NCI-H1092 treated with DMSO at 0.1 percent for 48 hours (cell line): ENCODE data around the gene CTDSPL.
A peak's percentile ranks its signal among the peaks of the same experiment; 100 is the strongest.
"Not testable (repeated sequence)": the region's sequence is repeated elsewhere in the genome, so short reads cannot be mapped to it uniquely, and the experiment has no call there.

Experiments
- DNase-seq: peaks from one replicate; lab custom pipeline; 2025; lab: John Stamatoyannopoulos, UW

CTDSPL gene

GRCh38 chr3:37861620-37862041 lies at the start of gene CTDSPL:
Gene CTDSPL (plus strand): TSS chr3:37861880. CDS start chr3:37862200, 320 bp downstream.
- DNase-seq = no peak

DNA sequence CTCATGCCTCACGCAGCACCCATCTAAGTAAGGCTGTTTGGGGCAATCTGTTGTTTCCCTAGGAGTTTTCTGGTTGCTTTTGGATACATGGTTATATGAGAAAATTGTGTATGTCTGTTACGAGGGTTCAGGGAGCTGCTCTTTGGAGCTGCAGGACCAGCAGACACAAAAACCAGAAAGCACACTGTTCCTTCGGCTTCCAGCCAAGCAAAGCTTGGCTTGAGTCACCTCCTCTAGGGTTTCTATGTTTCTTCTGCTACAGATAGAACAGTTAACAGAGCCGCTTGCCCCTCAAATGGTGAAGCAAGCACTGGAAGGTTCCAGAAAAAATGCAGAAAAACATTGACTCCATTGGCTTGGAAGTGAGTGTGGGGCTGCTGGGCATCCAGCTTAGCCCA lies 49.2 kb upstream of the CTDSPL start:
- DNase-seq = no peak

DNA sequence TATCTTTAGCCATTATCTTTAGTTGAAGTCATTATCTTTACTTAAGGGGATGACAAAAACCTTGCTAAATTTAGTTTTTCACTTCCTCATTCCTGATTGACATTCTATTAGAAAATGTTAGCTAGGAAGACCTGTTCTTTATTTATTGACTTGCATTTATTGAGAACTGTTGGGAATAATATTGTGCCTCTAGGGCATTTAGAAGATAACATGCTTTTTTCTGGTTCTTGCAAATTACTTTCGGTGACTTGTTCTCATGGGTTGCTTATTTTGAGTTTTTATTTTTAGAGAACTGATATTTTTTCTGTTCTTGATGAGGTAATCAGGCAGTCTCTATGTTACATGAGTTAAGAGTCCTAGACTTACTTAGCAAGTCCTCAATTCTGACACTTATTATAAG lies 48.3 kb upstream of the CTDSPL start:
- DNase-seq = no peak

DNA sequence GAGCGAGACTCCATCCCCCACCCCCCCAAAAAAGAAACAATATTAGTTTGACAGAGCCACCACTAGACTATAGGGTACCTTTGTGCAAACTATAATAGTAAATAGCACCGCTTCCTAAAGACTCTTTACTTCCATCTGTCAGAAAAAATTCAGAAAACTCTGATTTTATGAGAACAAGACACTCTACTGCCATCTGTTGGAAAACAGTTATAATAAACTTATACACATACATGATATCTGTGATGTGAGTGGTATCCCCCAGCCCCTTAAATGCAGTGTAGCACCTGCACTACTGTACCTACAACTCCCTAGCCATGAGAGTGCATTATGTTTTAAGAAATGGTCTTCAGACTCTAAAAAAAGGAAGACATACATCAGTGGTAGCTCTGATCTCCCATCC lies 47.1 kb upstream of the CTDSPL start:
- peak; percentile 16 for DNase-seq

GRCh38 chr3:37815156-37815555 lies 46.5 kb upstream of the CTDSPL start:
- not testable (repeated sequence) for DNase-seq

DNA sequence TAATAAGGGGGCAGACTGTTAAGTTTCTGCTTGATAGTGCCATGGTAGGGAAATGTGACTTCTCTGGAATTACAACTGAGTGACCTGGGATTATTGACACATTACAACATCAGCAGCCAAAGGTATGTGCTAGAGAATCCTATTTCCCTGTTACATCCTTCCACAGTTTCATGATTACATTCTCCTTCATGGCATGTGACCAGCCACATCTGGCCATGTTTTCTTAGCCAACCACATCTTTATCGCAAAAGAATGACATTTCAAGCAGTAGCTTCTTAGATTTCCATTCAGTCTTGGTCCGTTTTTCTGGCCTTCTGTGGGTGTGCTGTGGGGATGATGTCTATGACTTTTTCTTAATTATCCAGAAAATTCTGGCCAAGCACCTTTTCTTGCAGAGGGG lies 45.4 kb upstream of the CTDSPL start:
- DNase-seq = no peak

- DNase-seq = no peak
Measured at GRCh38 chr3:37819591-37819990, 42.1 kb upstream of the CTDSPL start.

DNA sequence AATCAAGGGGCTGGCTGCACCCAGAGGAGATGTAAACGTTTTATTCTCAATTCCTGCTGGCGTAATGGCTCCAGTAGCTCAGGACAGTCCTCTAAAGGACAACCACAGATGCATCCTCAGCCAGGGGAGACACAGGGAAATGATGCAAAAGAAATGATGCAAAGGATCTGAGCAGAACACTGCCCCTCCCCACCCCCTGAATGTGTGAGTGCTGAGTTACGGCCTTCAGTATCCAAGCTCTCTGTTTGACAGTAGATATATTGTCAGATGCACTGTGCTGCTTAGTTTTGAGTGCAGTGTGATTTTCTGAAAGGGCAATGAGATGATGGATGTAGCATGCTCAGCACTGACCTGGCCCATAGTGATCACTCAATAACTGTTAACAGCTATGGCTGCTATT lies 41.4 kb upstream of the CTDSPL start:
- no peak for DNase-seq

DNA sequence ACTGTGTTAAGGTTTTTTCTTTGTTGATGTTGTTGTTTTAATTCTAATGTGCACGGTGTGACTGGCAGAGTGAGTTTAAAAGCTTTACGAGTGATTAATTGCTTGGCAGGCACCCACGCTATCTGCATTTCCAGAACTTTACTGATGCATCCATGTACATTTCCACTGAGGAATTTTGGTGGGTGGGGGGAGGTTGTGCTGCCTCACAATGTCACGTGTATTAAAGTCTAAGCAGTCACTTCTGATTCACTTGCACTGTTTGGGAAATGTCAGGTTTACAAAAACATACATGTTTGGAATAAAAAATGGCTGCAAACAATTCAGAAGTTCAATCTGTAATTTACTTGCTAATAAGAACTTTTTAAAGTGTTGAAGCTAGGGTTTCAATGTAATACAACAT lies 38.5 kb upstream of the CTDSPL start:
- DNase-seq = no peak

DNA sequence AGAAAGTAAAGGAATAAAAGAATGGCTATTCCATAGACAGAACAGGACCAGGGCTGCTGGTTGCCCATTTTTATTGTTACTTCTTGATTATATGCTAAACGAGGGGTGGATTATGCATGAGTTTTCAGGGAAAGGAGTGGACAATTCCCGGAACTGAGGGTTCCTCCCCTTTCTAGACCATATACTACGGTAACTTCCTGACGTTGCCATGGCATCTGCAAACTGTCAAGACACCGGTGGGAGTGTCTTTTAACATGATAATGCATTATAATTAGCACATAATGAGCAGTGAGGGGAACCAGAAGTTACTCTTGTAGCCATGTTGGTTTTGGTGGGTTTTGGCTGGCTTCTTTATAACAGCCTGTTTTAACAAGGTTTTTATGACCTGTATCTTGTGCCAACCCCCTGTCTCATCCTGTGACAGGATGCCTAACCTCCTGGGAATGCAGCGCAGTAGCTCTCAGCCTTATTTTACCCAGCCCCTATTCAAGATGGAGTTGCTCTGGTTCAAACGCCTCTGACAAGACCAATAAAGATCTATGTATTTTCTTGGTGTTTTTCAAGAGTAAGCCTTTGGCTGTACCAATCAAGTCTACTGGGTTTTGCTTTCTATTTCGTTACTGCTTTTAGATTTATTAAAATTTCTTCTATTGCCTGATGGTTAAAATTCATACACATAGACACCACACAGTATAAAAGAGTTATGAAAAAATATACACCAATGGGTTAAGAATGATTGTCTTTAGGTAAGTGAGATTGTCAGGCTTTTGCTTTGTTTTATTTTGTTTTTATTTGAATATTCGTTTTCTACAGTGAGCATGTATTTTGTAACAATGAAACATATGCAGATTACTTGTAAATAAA lies 37.4 kb upstream of the CTDSPL start:
- DNase-seq = no peak

DNA sequence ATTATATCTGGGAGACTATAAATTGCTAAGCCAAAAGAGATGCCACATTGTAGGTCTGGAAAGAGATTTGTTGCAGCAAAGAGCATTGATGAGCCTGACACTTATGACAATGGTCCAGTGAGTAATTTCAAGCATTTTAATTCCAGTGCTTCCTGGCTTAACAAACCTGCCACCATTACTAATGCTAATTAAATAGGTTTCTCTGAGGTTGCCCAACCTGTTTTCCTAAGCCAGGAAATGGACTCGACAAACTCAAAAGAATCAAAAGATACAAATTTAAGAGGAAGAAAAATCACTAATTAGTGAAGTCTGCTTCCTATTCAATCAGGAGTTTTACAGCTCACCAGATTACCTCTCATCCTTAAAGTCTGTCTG lies 36.7 kb upstream of the CTDSPL start:
- no peak for DNase-seq

DNA sequence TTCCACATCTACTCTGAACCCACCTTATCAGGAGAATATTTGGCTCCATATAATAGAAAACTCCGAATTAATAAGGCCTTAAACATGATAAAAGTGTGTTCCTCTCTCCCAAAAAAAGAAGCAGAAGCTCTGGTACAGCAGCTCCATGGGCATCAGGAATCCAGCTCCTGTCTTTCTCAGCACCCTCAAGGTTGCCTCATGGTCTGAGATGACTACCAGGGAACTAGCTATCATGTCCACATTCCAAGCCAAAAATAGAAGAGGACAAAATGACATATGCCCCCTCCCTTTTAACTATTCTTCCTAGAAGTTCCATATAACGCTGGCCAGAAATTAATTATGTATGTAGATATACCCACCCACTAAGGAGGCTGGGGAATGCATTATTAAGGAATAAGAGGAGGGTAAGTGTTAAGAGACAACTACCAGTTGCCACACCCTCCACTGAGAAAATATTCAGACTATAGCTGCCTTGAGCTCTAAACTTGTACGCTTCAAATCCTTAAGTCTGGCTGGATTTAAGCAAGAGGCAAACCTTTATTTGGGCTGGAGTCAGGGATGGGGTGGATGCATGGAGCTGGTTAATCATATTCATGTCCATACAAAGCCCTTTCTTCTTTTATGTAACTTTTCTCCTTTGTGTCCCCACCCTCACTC lies 35.8 kb upstream of the CTDSPL start:
- DNase-seq = no peak

- DNase-seq = no peak
Measured at GRCh38 chr3:37826502-37826901, 35.2 kb upstream of the CTDSPL start.

DNA sequence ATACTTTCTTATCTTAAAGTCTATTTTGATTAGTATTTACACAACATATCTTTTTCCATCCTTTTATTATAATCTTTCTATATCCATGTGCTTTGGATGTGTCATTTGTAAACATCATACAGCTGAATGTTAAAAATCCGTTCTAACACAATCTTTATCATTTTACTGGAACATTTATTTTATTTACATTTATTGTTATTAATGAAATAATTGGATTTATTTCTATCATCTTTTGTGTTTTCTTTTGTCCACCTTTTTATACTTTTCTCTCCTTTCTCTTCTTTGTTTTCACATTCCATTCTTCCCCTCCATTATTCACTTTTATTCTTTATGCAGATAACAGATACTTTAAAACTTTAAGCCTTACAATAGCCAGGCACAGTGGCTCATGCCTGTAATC lies 34.7 kb upstream of the CTDSPL start:
- no peak for DNase-seq

- DNase-seq = no peak
Measured at GRCh38 chr3:37832480-37832879, 29.2 kb upstream of the CTDSPL start.

DNA sequence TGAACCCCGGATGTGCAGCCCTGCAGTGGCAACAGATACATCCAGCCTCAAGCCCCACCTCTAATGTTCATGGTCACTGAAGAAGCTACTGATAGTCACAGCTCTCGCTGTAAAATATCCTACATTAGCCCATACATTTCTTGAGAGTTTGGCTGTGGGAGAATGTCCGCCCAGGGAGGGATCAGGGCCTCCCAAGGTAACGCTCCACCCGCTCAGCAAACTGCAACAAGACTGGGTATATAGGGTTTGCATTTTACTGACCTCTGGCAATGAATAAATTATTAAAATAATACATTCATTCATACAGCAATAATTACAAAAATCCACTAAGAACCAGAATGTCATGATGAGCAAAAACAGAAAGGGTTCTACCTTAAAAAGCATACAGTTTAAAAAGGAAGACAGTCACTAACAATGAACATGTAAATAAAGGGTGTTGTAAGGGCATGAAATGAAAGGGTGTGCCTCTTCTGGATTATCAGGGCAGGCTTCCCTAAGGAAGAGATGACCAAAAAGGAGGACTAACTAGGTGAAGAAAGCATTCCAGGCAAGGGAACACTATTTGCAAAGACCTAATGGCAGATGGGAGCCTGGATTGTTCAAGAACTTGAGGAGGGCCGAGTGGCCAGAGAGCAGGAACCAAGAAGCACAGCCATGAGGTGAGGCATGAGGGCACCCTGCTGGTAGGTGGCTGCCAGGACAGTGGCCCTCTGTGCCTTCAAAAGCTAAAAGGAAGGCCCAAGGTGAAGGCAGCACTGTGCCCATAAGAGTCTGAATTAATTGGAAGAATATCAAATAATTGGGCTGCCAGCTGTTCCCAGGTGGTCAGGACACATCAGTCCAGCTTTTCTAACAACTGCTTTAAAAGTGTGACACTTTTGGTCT lies 28.1 kb upstream of the CTDSPL start:
- DNase-seq = no peak

GRCh38 chr3:37836589-37836988 lies 25.1 kb upstream of the CTDSPL start:
- no peak for DNase-seq

- no peak for DNase-seq
Measured at GRCh38 chr3:37847689-37848088, 14.0 kb upstream of the CTDSPL start.

DNA sequence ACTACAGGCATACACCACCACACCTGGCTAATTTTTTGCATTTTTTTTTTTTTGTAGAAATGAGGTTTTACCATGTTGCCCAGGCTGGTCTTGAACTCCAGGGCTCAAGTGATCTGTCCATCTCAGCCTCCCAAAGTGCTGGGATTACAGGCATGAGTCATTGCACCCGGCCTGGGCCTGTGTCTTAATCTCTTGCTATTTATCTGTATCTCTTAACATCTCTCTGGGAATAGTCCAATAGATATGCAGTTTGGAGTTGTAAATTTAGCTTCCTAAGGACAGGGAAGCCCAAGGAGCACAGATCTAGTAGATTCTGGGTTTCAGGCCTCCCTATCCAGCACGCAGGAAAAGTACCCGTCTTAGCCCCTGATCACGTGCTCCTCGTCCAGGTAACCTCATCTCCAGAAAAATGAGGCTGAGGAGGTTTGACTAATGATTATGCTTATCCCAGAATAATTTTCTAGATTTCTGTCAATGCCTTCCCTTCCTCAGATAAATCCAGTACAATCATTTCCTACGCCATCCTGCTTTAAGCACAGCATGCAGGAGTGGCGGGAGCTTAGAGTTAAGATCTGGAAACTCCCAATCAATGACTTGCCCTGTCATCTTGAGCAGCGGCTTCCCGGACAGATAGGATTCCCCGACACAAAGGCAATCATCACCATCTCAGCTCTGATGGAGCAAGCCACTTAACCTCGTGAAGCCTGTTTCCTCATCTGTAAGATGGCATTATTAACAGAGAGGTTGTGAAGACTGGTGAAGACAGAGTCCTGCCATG lies 12.3 kb upstream of the CTDSPL start:
- DNase-seq = no peak

- DNase-seq = no peak
Measured at GRCh38 chr3:37852097-37852496, 9.6 kb upstream of the CTDSPL start.

GRCh38 chr3:37852771-37853170 lies 8.9 kb upstream of the CTDSPL start:
- no peak for DNase-seq
